Right kidney (tissue), 1 donor: Measurements from ENCODE around the gene KCNG4.

Experiments used
- DNase-seq: peaks from one replicate; pipeline ENCODE4 v3.0.0-alpha.2; 2016

KCNG4 gene

GRCh38 chr16:84262939-84263338, 23.1 kb upstream of the KCNG4 start:
- no peak for DNase-seq

- DNase-seq: no peak
These were observed 22.2 kb upstream of the KCNG4 start for GRCh38 chr16:84262031-84262430.

- no peak for DNase-seq
These were observed 21.1 kb upstream of the KCNG4 start for GRCh38 chr16:84260766-84261554.

GRCh38 chr16:84259691-84260090, 19.9 kb upstream of the KCNG4 start:
- no peak for DNase-seq

GRCh38 chr16:84258266-84258665, 18.5 kb upstream of the KCNG4 start:
- no peak for DNase-seq

- DNase-seq: no peak
These were observed 15.4 kb upstream of the KCNG4 start for GRCh38 chr16:84255050-84255810.

- DNase-seq: no peak
These were observed 14.2 kb upstream of the KCNG4 start for GRCh38 chr16:84254062-84254461.

- no peak for DNase-seq
These were observed 13.4 kb upstream of the KCNG4 start for GRCh38 chr16:84253173-84253572.

GRCh38 chr16:84252184-84252583, 12.4 kb upstream of the KCNG4 start:
- DNase-seq: no peak

GRCh38 chr16:84247844-84248243, 8.0 kb upstream of the KCNG4 start:
- no peak for DNase-seq

- no peak for DNase-seq
These were observed 7.5 kb upstream of the KCNG4 start for GRCh38 chr16:84247331-84247730.

- DNase-seq: no peak
These were observed 6.9 kb upstream of the KCNG4 start for GRCh38 chr16:84246679-84247077.

GRCh38 chr16:84245956-84246678, 6.3 kb upstream of the KCNG4 start:
- DNase-seq: no peak

- no peak for DNase-seq
These were observed 4.9 kb upstream of the KCNG4 start for GRCh38 chr16:84244728-84245127.

- no peak for DNase-seq
These were observed 3.9 kb upstream of the KCNG4 start for GRCh38 chr16:84243732-84244131.

GRCh38 chr16:84242839-84243238, 3.0 kb upstream of the KCNG4 start:
- no peak for DNase-seq

- no peak for DNase-seq
These were observed 2.0 kb upstream of the KCNG4 start for GRCh38 chr16:84241778-84242177.

- no peak for DNase-seq
These were observed 643 bp upstream of the KCNG4 start for GRCh38 chr16:84240455-84240854.

GRCh38 chr16:84239141-84239769, 557 bp downstream of the KCNG4 start:
- DNase-seq: no peak

- DNase-seq: no peak
These were observed 1.6 kb downstream of the KCNG4 start for GRCh38 chr16:84237994-84238750.

- no peak for DNase-seq
These were observed 3.1 kb downstream of the KCNG4 start for GRCh38 chr16:84236671-84237070.
